PC-3 (cell line): ENCODE data around the gene LRP1B. TPM values are rescaled to one million over a fixed set of nuclear protein-coding genes. Genes with fewer than 3 reads are reported as not detected.

Experiments used
- ATAC-seq: fragments of 200-7000 bp; cut with Tn5 transposase; 2 replicates; pipeline ENCODE4 v1.9.1; 2020; ENCODE audit warnings: mild to moderate bottlenecking, moderate library complexity
- BruUV-seq: library from RNA; stranded (reverse); fragments of 400-500 nt; replicated peaks from 2 replicates; lab custom pipeline; 2021; lab: Mats Ljungman, UMichigan
- CTCF ChIA-PET: fragments of 300-600 bp; sonication (Branson Sonifier 250); formaldehyde crosslinking; loops from one replicate; lab custom pipeline; 2022; ENCODE audit warnings: antibody characterized with exemption; lab: Charles Lee
- POLR2A ChIA-PET: fragments of 300-600 bp; sonication (Branson Sonifier 250); formaldehyde crosslinking; loops from one replicate; lab custom pipeline; 2022; ENCODE audit warnings: antibody characterized with exemption; ENCODE audit not compliant: unreplicated experiment; lab: Charles Lee
- DNase-seq: peaks from one replicate; pipeline ENCODE4 v3.0.0-alpha.2; 2015
- H2AFZ ChIP-seq: fragments of 300-600 bp; sonication (generic); 2 replicates; pipeline ENCODE4 v1.6.0; 2016; ENCODE audit warnings: antibody characterized with exemption, low read length
- H3F3A ChIP-seq: fragments of 300-600 bp; sonication (generic); one replicate; pipeline ENCODE4 v1.6.0; 2017; ENCODE audit warnings: antibody characterized with exemption, low read length, control low read depth, mild to moderate bottlenecking; ENCODE audit not compliant: unreplicated experiment
- H3K27ac ChIP-seq: fragments of 300-600 bp; sonication (generic); 2 replicates; pipeline ENCODE4 v1.5.1; 2016; ENCODE audit warnings: mild to moderate bottlenecking, low read length
- H3K27me3 ChIP-seq: fragments of 300-600 bp; sonication (generic); 2 replicates; pipeline ENCODE4 v1.6.1; 2016; ENCODE audit warnings: low read length, mixed read lengths
- H3K36me3 ChIP-seq: fragments of 300-600 bp; sonication (generic); 2 replicates; pipeline ENCODE4 v1.6.1; 2016; ENCODE audit warnings: low read depth, mixed run types, low read length, mixed read lengths
- H3K4me1 ChIP-seq: fragments of 300-600 bp; sonication (generic); 2 replicates; pipeline ENCODE4 v1.5.1; 2016; ENCODE audit warnings: low read length; ENCODE audit not compliant: insufficient read depth
- H3K4me2 ChIP-seq: fragments of 300-600 bp; sonication (generic); 2 replicates; pipeline ENCODE4 v1.6.0; 2016; ENCODE audit warnings: low read length
- H3K4me3 ChIP-seq: fragments of 300-600 bp; sonication (generic); 2 replicates; pipeline ENCODE4 v1.5.1; 2016; ENCODE audit warnings: mild to moderate bottlenecking, low read length, mixed read lengths
- H3K79me2 ChIP-seq: fragments of 300-600 bp; sonication (generic); 2 replicates; pipeline ENCODE4 v1.6.1; 2017; ENCODE audit warnings: low read length, mixed read lengths
- H3K9ac ChIP-seq: fragments of 300-600 bp; sonication (generic); 2 replicates; pipeline ENCODE4 v1.6.0; 2016; ENCODE audit warnings: mild to moderate bottlenecking, low read length
- H3K9me2 ChIP-seq: fragments of 300-600 bp; sonication (generic); replicated peaks from 2 replicates; pipeline ENCODE4 v1.6.1; 2016; ENCODE audit warnings: mixed run types, low read length, mixed read lengths
- H3K9me3 ChIP-seq: fragments of 300-600 bp; sonication (generic); 2 replicates; pipeline ENCODE4 v1.6.1; 2016; ENCODE audit warnings: low read length, mixed read lengths
- H4K20me1 ChIP-seq: fragments of 300-600 bp; sonication (generic); 2 replicates; pipeline ENCODE4 v1.6.1; 2016; ENCODE audit warnings: low read length, mixed read lengths
- EZH2 ChIP-seq: fragments of 300-600 bp; sonication (generic); IDR thresholded peaks from one replicate; pipeline ENCODE4 v1.6.1; 2017; ENCODE audit warnings: antibody characterized with exemption, mild to moderate bottlenecking, low read length; ENCODE audit not compliant: unreplicated experiment
- EZH2phosphoT487 ChIP-seq: fragments of 300-600 bp; sonication (generic); IDR thresholded peaks from 2 replicates; pipeline ENCODE4 v1.6.1; 2018; ENCODE audit warnings: mild to moderate bottlenecking, antibody characterized with exemption, low read length, borderline replicate concordance
- intact Hi-C: fragments of 100-400 bp; cut with micrococcal nuclease; formaldehyde crosslinking; loops from 2 replicates; pipeline ENCODE4 v1.9.0; 2023
- total RNA-seq: library from RNA; depleted of rRNA; stranded (reverse); fragments of >200 nt; gene quantifications from 2 replicates; pipeline ENCODE4 v1.2.3, GENCODE V29; 2014
- TF ChIP-seq, protein P1 (sequence below): fragments of 300-600 bp; sonication (generic); conservative IDR thresholded peaks from 2 replicates; pipeline ENCODE4 v1.5.1; 2017; ENCODE audit warnings: antibody characterized with exemption, low read depth, mild to moderate bottlenecking, low read length

Gene LRP1B
- total RNA-seq, 1 experiment from 2014 or later, result 0.04 TPM

DNA sequence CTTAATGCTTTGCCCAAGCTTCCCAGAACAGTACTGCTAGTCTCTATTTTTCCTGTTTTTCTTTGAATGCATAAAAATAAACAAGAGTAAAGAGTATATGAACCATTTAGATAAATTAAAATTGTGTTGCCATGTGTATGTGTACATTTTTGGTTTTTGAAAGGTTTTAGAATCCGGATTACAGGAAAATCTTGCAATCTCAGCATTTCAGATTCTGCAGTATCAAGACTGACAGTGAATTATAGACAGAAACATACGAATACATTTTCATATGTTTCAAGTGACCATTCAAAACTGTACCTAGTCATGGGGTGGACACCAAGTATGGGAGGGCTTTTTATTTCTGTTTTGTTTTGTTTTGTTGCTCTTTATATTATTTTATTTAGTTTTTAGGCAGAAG is 604.1 kb downstream of the LRP1B start:
- no peaks in the 10 kb centered on the region for H4K20me1 ChIP-seq
- no peak overlapping the region for H3K9ac ChIP-seq
- no peaks in the 10 kb centered on the region for H3K27me3 ChIP-seq
- no TSS peak for BruUV-seq
- H3K9me2 ChIP-seq, result no peaks in the 10 kb centered on the region
- no peak for DNase-seq
- intact Hi-C loops, result no loop called here
- H2AFZ ChIP-seq, result no peak overlapping the region
- no peaks in the 10 kb centered on the region for H3K79me2 ChIP-seq
- TF ChIP-seq, protein P1, sequence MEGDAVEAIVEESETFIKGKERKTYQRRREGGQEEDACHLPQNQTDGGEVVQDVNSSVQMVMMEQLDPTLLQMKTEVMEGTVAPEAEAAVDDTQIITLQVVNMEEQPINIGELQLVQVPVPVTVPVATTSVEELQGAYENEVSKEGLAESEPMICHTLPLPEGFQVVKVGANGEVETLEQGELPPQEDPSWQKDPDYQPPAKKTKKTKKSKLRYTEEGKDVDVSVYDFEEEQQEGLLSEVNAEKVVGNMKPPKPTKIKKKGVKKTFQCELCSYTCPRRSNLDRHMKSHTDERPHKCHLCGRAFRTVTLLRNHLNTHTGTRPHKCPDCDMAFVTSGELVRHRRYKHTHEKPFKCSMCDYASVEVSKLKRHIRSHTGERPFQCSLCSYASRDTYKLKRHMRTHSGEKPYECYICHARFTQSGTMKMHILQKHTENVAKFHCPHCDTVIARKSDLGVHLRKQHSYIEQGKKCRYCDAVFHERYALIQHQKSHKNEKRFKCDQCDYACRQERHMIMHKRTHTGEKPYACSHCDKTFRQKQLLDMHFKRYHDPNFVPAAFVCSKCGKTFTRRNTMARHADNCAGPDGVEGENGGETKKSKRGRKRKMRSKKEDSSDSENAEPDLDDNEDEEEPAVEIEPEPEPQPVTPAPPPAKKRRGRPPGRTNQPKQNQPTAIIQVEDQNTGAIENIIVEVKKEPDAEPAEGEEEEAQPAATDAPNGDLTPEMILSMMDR, result no peak
- TF ChIP-seq EZH2 (no peak), EZH2phosphoT487 (no peak)
- H3K4me1 ChIP-seq, result no peaks in the 10 kb centered on the region; the same call in 1 of the 2 replicates
- no peaks in the 10 kb centered on the region for H3K36me3 ChIP-seq
- ChIA-PET CTCF (no interaction called here), POLR2A (no interaction called here)
- ATAC-seq, result no peak
- H3K9me3 ChIP-seq, result no peaks in the 10 kb centered on the region
- no peak overlapping the region for H3K4me3 ChIP-seq
- H3F3A ChIP-seq, result no peaks in the 10 kb centered on the region
- no peak overlapping the region for H3K27ac ChIP-seq
- H3K4me2 ChIP-seq, result no peak overlapping the region

DNA sequence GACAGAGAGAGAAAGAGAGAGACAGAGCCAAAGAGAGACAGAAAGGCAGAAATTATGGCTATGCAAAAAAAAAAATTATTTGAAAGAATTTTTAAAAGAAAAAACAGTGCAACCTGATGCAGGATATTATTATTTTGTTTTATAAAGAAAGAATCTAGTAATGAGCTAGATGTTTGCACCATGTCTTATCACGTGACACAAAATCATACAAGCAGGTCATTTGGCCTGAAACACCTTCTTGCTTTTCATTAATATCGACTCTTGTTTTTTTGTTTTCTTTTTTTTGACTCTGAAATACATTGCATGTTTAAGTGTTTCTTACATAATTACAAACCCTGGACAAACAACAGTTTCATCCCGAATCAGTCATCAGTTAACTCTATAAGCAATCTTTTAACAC is 606.0 kb downstream of the LRP1B start:
- intact Hi-C loops, result no loop called here
- Histone ChIP-seq H3K4me3 (no peak overlapping the region), H4K20me1 (no peaks in the 10 kb centered on the region), H3K4me1 (no peaks in the 10 kb centered on the region), H3F3A (no peaks in the 10 kb centered on the region), H2AFZ (no peak overlapping the region), H3K36me3 (no peaks in the 10 kb centered on the region), H3K4me2 (no peak overlapping the region), H3K9me3 (no peaks in the 10 kb centered on the region), H3K9me2 (no peaks in the 10 kb centered on the region), H3K9ac (no peak overlapping the region), H3K27me3 (no peaks in the 10 kb centered on the region), H3K27ac (no peak overlapping the region), H3K79me2 (no peaks in the 10 kb centered on the region)
- no peak for DNase-seq
- ChIA-PET POLR2A (interaction anchor here (0.6 kb wide), 1 partner anchor 1502 kb away, joined by 7 read pairs; no protein-coding TSS in a partner anchor), CTCF (no interaction called here)
- BruUV-seq, result no TSS peak
- no peak for ATAC-seq
- no peak for TF ChIP-seq EZH2phosphoT487

DNA sequence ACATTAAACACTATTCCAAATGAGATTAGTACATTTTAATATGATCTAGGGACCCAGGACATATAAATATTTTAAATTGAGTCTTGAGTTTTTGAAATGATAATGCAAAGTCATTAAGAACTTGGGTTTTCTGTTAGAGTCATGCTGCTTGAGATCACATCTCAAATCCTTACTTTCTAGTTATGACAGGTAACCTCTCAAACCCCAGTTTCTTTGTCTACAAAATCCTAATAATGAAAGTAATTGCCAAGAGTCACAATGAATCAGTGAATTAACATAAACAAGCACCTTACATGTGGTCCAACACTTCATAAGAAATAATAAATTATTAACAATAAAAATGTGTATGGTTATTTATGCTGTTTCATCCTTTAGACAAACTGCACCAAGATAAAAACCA is 607.6 kb downstream of the LRP1B start:
- no peak overlapping the region for H3K4me3 ChIP-seq
- no peak for DNase-seq
- no peaks in the 10 kb centered on the region for H3K27me3 ChIP-seq
- intact Hi-C loops, result no loop called here
- H3K4me1 ChIP-seq, result no peaks in the 10 kb centered on the region
- no peaks in the 10 kb centered on the region for H3K9me2 ChIP-seq
- H3K4me2 ChIP-seq, result no peak overlapping the region
- no peak overlapping the region for H3K27ac ChIP-seq
- H2AFZ ChIP-seq, result no peak overlapping the region
- H4K20me1 ChIP-seq, result no peaks in the 10 kb centered on the region
- no peak overlapping the region for H3K9ac ChIP-seq
- CTCF ChIA-PET, result no interaction called here
- H3K36me3 ChIP-seq, result no peaks in the 10 kb centered on the region
- no peak for ATAC-seq
- POLR2A ChIA-PET, result no interaction called here
- TF ChIP-seq EZH2phosphoT487 (no peak), EZH2 (no peak)
- TF ChIP-seq, protein P1, result no peak
- no peaks in the 10 kb centered on the region for H3F3A ChIP-seq
- H3K79me2 ChIP-seq, result no peaks in the 10 kb centered on the region
- no peaks in the 10 kb centered on the region for H3K9me3 ChIP-seq
- no TSS peak for BruUV-seq
